H9 (cell line): ENCODE measurements around the gene XCR1. TPM values are rescaled to one million over a fixed set of nuclear protein-coding genes. Genes with fewer than 3 reads are reported as not detected.

ENCODE experiments used
- DNase-seq: peaks from one replicate; pipeline ENCODE4 v3.0.0-alpha.2; 2017
- H2AFZ ChIP-seq: one replicate; pipeline ENCODE4 v1.6.1; 2013; ENCODE audit warnings: mild to moderate bottlenecking, low read length, control low read depth, moderate library complexity
- H2AK5ac ChIP-seq: 2 replicates; pipeline ENCODE4 v1.6.1; 2013; ENCODE audit warnings: low read length, control low read depth, mixed read lengths; ENCODE audit not compliant: insufficient read length
- H2BK120ac ChIP-seq: one replicate; pipeline ENCODE4 v1.6.1; 2013; ENCODE audit warnings: low read depth, mild to moderate bottlenecking, low read length, control low read depth, inconsistent platforms; ENCODE audit not compliant: poor library complexity, severe bottlenecking
- H2BK12ac ChIP-seq: 2 replicates; pipeline ENCODE4 v1.6.1; 2013; ENCODE audit warnings: low read length, control low read depth, mixed read lengths, low read depth; ENCODE audit not compliant: insufficient read length
- H2BK15ac ChIP-seq: 2 replicates; pipeline ENCODE4 v1.6.1; 2013; ENCODE audit warnings: low read depth, low read length, control low read depth
- H2BK20ac ChIP-seq: one replicate; pipeline ENCODE4 v1.6.1; 2013; ENCODE audit warnings: low read depth, mild to moderate bottlenecking, low read length, control low read depth, inconsistent platforms; ENCODE audit not compliant: poor library complexity, severe bottlenecking
- H2BK5ac ChIP-seq: 2 replicates; pipeline ENCODE4 v1.6.1; 2013; ENCODE audit warnings: low read length, control low read depth, mixed read lengths; ENCODE audit not compliant: insufficient read length
- H3K14ac ChIP-seq: 2 replicates; pipeline ENCODE4 v1.6.1; 2013; ENCODE audit warnings: low read length, control low read depth; ENCODE audit not compliant: insufficient read depth
- H3K18ac ChIP-seq: 2 replicates; pipeline ENCODE4 v1.6.1; 2013; ENCODE audit warnings: low read depth, mild to moderate bottlenecking, mixed read lengths, low read length, control low read depth; ENCODE audit not compliant: insufficient read length
- H3K23ac ChIP-seq: 2 replicates; pipeline ENCODE4 v1.6.1; 2013; ENCODE audit warnings: low read length, control low read depth, mixed read lengths, low read depth; ENCODE audit not compliant: insufficient read length
- H3K23me2 ChIP-seq: 2 replicates; pipeline ENCODE4 v1.6.1; 2013; ENCODE audit warnings: low read depth, mild to moderate bottlenecking, mixed read lengths, low read length, control low read depth; ENCODE audit not compliant: insufficient read length, poor library complexity, severe bottlenecking
- H3K27ac ChIP-seq: 2 replicates; pipeline ENCODE4 v1.5.1; 2013; ENCODE audit warnings: low read length, control low read depth, mixed read lengths, low read depth; ENCODE audit not compliant: insufficient read length
- H3K27me3 ChIP-seq: 2 replicates; pipeline ENCODE4 v1.6.1; 2013; ENCODE audit warnings: low read length, control low read depth, inconsistent platforms; ENCODE audit not compliant: insufficient read depth
- H3K4ac ChIP-seq: 2 replicates; pipeline ENCODE4 v1.6.1; 2013; ENCODE audit warnings: low read depth, mild to moderate bottlenecking, control low read depth, inconsistent platforms, low read length, moderate library complexity
- H3K4me1 ChIP-seq: 2 replicates; pipeline ENCODE4 v1.6.1; 2013; ENCODE audit warnings: low read length, control low read depth, inconsistent platforms; ENCODE audit not compliant: insufficient read depth
- H3K4me2 ChIP-seq: 2 replicates; pipeline ENCODE4 v1.6.1; 2013; ENCODE audit warnings: low read length, control low read depth, mixed read lengths; ENCODE audit not compliant: insufficient read length, insufficient read depth
- H3K56ac ChIP-seq: 2 replicates; pipeline ENCODE4 v1.6.1; 2013; ENCODE audit warnings: low read depth, mild to moderate bottlenecking, mixed read lengths, low read length, control low read depth; ENCODE audit not compliant: insufficient read length
- H3K79me1 ChIP-seq: 2 replicates; pipeline ENCODE4 v1.6.1; 2013; ENCODE audit warnings: low read depth, mild to moderate bottlenecking, moderate library complexity, low read length, control low read depth, inconsistent platforms; ENCODE audit not compliant: insufficient read depth, poor library complexity, severe bottlenecking
- H3K79me2 ChIP-seq: 2 replicates; pipeline ENCODE4 v1.6.1; 2013; ENCODE audit warnings: low read length, control low read depth, inconsistent platforms; ENCODE audit not compliant: insufficient read depth
- H3K9ac ChIP-seq: 2 replicates; pipeline ENCODE4 v1.6.1; 2013; ENCODE audit warnings: low read length, control low read depth, mixed read lengths; ENCODE audit not compliant: insufficient read length; ENCODE audit errors: extremely low read depth
- H3K9me3 ChIP-seq: one replicate; pipeline ENCODE4 v1.6.1; 2013; ENCODE audit warnings: low read depth, low read length, inconsistent platforms; ENCODE audit not compliant: control insufficient read depth
- H3T11ph ChIP-seq: one replicate; pipeline ENCODE4 v1.6.1; 2013; ENCODE audit warnings: mild to moderate bottlenecking, low read length, control low read depth, inconsistent platforms
- H4K20me1 ChIP-seq: one replicate; pipeline ENCODE4 v1.6.1; 2013; ENCODE audit not compliant: control insufficient read depth, insufficient read length, insufficient read depth
- H4K5ac ChIP-seq: 2 replicates; pipeline ENCODE4 v1.6.1; 2013; ENCODE audit warnings: low read depth, mild to moderate bottlenecking, mixed read lengths, low read length, control low read depth; ENCODE audit not compliant: insufficient read length
- H4K8ac ChIP-seq: replicated peaks from 2 replicates; pipeline ENCODE4 v1.6.1; 2013; ENCODE audit warnings: low read length, control low read depth, mixed read lengths, low read depth; ENCODE audit not compliant: insufficient read length
- H4K91ac ChIP-seq: 2 replicates; pipeline ENCODE4 v1.6.1; 2013; ENCODE audit warnings: low read depth, mild to moderate bottlenecking, moderate library complexity, mixed read lengths, low read length, control low read depth; ENCODE audit not compliant: insufficient read length
- H3K27ac Mint-ChIP-seq, 3 experiments: 2 replicates in 2 of 3; 3 replicates in 1 of 3; pipeline ENCODE4 v1.8.0; 2020 to 2021; ENCODE audit warnings: mixed read lengths in 3 of 3, mild to moderate bottlenecking in 1 of 3, moderate library complexity in 1 of 3
- H3K27me3 Mint-ChIP-seq: 2 replicates; pipeline ENCODE4 v1.8.0; 2021; ENCODE audit warnings: low read depth, mild to moderate bottlenecking, moderate library complexity, mixed read lengths
- H3K36me3 Mint-ChIP-seq, 3 experiments: 2 replicates in 2 of 3; 3 replicates in 1 of 3; pipeline ENCODE4 v1.8.0; 2020 to 2021; ENCODE audit warnings: low read depth in 3 of 3, mixed read lengths in 3 of 3; ENCODE audit not compliant: insufficient read depth in 1 of 3
- H3K4me1 Mint-ChIP-seq, 2 experiments: 2 replicates each; pipeline ENCODE4 v1.8.0; 2020; ENCODE audit warnings: mixed read lengths in 2 of 2
- H3K4me3 Mint-ChIP-seq, 2 experiments: 2 replicates in 1 of 2; 3 replicates in 1 of 2; pipeline ENCODE4 v1.8.0; 2020 to 2021; ENCODE audit warnings: mild to moderate bottlenecking in 2 of 2, mixed read lengths in 2 of 2, moderate library complexity in 1 of 2
- H3K9me3 Mint-ChIP-seq, 2 experiments: 2 replicates in 1 of 2; 3 replicates in 1 of 2; pipeline ENCODE4 v1.8.0; 2020; ENCODE audit warnings: mild to moderate bottlenecking in 2 of 2, mixed read lengths in 2 of 2, moderate library complexity in 1 of 2
- WGBS: extraction: QIAGEN DNeasy Blood & Tissue Kit; methylation state at CpG from one replicate; pipeline ENCODE4 v1.1.7; 2013; ENCODE audit warnings: missing lambda C conversion rate, low lambda C conversion rate, mixed read lengths; ENCODE audit not compliant: insufficient read length; ENCODE audit errors: extremely low coverage; 5-methylcytosine and 5-hydroxymethylcytosine counted together
- total RNA-seq: library from RNA; stranded (reverse); gene quantifications from 2 replicates; pipeline ENCODE4 v1.2.1, GENCODE V29; 2021
- TF ChIP-seq, protein P1 (sequence below): fragments of 200-600 bp; sonication (generic); conservative IDR thresholded peaks from 3 replicates; pipeline ENCODE4 v1.8.0; 2021; ENCODE audit warnings: antibody characterized with exemption, mild to moderate bottlenecking

Gene XCR1
- total RNA-seq, 1 experiment from 2014 or later = not detected

DNA sequence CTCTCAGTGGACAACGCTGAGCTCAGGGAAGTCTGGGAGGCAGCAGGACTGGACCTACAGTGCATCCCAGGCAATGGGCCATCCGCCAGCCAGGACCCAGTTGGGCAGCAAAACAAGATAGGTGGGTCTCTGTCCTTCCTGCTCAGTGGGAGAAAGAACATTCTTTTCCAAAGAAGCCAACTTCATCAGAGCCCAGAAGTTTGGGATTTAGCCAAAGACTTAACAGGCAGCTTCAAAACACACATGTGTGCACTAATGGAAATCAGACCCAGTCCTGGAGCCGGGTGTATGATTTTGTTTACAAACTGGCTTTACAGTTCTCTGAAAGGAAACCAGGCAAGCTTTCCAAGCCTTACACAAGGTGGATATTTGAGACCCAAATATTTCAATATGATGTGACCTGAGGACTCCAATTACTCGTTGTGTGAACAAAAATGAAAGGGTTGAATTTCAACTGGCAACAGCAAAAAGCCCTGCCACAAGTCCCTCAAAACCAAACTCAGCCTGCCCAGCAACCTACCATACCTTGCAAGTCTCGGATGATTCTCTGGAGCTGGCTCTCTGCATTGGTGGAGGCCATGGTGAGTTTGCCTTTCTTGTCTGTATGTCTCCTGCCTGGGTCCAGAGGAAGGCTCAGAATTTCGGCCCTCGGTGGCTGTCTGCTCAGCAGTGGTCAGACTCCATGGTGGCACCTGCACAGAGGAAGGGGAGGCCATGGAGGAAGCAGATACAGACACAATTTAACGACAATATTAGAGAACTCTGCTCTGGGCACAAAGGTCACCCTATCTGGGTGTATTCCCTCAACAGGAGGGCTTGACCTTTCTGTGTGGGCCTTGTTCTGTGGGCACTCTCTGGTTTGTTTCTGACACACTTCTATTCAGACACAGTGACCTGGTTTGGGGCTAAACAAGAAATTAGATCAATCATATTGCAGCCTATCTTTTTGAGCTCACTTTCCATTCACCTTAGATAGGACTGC is 42.7 kb downstream of the XCR1 start:
- Mint-ChIP-seq H3K4me3 (no peak overlapping the region), H3K9me3 (no peaks in the 10 kb centered on the region), H3K36me3 (peaks cover 7 to 48% (median 30%) of the 10 kb centered on the region in 3 experiments), H3K27ac (no peak overlapping the region), H3K4me1 (peaks cover 10 to 11% of the 10 kb centered on the region in 2 experiments), H3K27me3 (no peaks in the 10 kb centered on the region)
- H2BK20ac ChIP-seq = no peak overlapping the region
- no peak overlapping the region for H4K5ac ChIP-seq
- H2BK15ac ChIP-seq = no peak overlapping the region
- H4K8ac ChIP-seq = no peak overlapping the region
- no peak overlapping the region for H2BK12ac ChIP-seq
- H3K27me3 ChIP-seq = no peaks in the 10 kb centered on the region
- H3K18ac ChIP-seq = no peak overlapping the region
- no peak overlapping the region for H3T11ph ChIP-seq
- WGBS = no CpG with 5 or more reads among the region's 8 CpGs
- no peak overlapping the region for H3K14ac ChIP-seq
- no peak overlapping the region for H4K91ac ChIP-seq
- no peak overlapping the region for H3K27ac ChIP-seq
- H3K9me3 ChIP-seq = no peaks in the 10 kb centered on the region
- H3K4me2 ChIP-seq = no peak overlapping the region
- H2BK120ac ChIP-seq = no peak overlapping the region
- no peaks in the 10 kb centered on the region for H3K23me2 ChIP-seq
- no peak overlapping the region for H2AFZ ChIP-seq
- no peak overlapping the region for H2BK5ac ChIP-seq
- no peak overlapping the region for H3K9ac ChIP-seq
- no peak overlapping the region for H3K23ac ChIP-seq
- TF ChIP-seq, protein P1, sequence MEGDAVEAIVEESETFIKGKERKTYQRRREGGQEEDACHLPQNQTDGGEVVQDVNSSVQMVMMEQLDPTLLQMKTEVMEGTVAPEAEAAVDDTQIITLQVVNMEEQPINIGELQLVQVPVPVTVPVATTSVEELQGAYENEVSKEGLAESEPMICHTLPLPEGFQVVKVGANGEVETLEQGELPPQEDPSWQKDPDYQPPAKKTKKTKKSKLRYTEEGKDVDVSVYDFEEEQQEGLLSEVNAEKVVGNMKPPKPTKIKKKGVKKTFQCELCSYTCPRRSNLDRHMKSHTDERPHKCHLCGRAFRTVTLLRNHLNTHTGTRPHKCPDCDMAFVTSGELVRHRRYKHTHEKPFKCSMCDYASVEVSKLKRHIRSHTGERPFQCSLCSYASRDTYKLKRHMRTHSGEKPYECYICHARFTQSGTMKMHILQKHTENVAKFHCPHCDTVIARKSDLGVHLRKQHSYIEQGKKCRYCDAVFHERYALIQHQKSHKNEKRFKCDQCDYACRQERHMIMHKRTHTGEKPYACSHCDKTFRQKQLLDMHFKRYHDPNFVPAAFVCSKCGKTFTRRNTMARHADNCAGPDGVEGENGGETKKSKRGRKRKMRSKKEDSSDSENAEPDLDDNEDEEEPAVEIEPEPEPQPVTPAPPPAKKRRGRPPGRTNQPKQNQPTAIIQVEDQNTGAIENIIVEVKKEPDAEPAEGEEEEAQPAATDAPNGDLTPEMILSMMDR = no peak
- peaks cover 2% of the 10 kb centered on the region; the same call in 1 of the 2 replicates for H3K4me1 ChIP-seq
- peaks cover 6% of the 10 kb centered on the region for H3K79me1 ChIP-seq
- H3K56ac ChIP-seq = no peak overlapping the region
- no peaks in the 10 kb centered on the region; the same call in none of the 2 replicates for H3K79me2 ChIP-seq
- H4K20me1 ChIP-seq = peaks cover under 1% of the 10 kb centered on the region
- H2AK5ac ChIP-seq = no peak overlapping the region
- no peak overlapping the region for H3K4ac ChIP-seq
- DNase-seq = no peak
